HepG2 (cell line): Measurements from ENCODE around the gene PLA2G2E. TPM values are rescaled to one million over a fixed set of nuclear protein-coding genes. Genes with fewer than 3 reads are reported as not detected.

Experiments
- CBFB ChIP-seq: sonication (generic); formaldehyde crosslinking; IDR thresholded peaks from 2 replicates; pipeline ENCODE4 v1.4.0; 2020; ENCODE audit warnings: missing genetic modification reagents
- DNMT3B ChIP-seq: conservative IDR thresholded peaks from 2 replicates; pipeline ENCODE4 v1.6.1; 2016; ENCODE audit warnings: missing biosample characterization, control low read depth
- ESRRA ChIP-seq: sonication (generic); formaldehyde crosslinking; IDR thresholded peaks from 2 replicates; pipeline ENCODE4 v1.5.1; 2020; ENCODE audit warnings: mild to moderate bottlenecking, low read depth, missing genetic modification reagents
- FOXP1 ChIP-seq, 2 experiments: fragments of 450-650 bp in 1 of 2; IDR thresholded peaks; 2 replicates each; pipeline ENCODE4 v1.6.1; 2017 to 2018; ENCODE audit warnings: antibody characterized with exemption in 1 of 2
- HIVEP1 ChIP-seq: sonication (generic); formaldehyde crosslinking; IDR thresholded peaks from 2 replicates; pipeline ENCODE4 v1.4.0; 2020; ENCODE audit warnings: mild to moderate bottlenecking, missing genetic modification reagents
- KLF16 ChIP-seq, 2 experiments: sonication (generic) in 1 of 2; formaldehyde crosslinking in 1 of 2; IDR thresholded peaks; 2 replicates each; pipeline versions ENCODE4 v1.6.1 to v1.8.0; 2016 to 2023; ENCODE audit warnings: missing genetic modification reagents in 2 of 2, missing compliant biosample characterization in 1 of 2
- MED1 ChIP-seq: sonication (generic); formaldehyde crosslinking; IDR thresholded peaks from 2 replicates; pipeline ENCODE4 v1.4.0; 2020; ENCODE audit warnings: missing genetic modification reagents
- NPAS2 ChIP-seq: sonication (generic); formaldehyde crosslinking; IDR thresholded peaks from 2 replicates; pipeline ENCODE4 v1.8.0; 2022; ENCODE audit warnings: mild to moderate bottlenecking, missing genetic modification reagents, borderline replicate concordance
- PHB2 ChIP-seq: fragments of 450-650 bp; IDR thresholded peaks from 2 replicates; pipeline ENCODE4 v1.6.1; 2018; ENCODE audit not compliant: partially characterized antibody
- SMAD3 ChIP-seq: sonication (generic); formaldehyde crosslinking; IDR thresholded peaks from 2 replicates; pipeline ENCODE4 v1.4.0; 2020; ENCODE audit warnings: missing genetic modification reagents
- ZNF317 ChIP-seq: sonication (generic); formaldehyde crosslinking; IDR thresholded peaks from 2 replicates; pipeline ENCODE4 v1.5.0; 2020; ENCODE audit warnings: mild to moderate bottlenecking, missing genetic modification reagents
- polyA plus RNA-seq, 8 experiments: library from polyadenylated mRNA; depleted of rRNA in 3 of 8; stranded (reverse) in 7 of 8; unstranded in 1 of 8; fragments of >200 nt; fragmentation: Illumina TruSeq in 4 of 8; extraction: Trizol in 4 of 8; gene quantifications; 2 replicates each; pipeline versions ENCODE4 v1.2.1 to v1.2.3, GENCODE V29; 2011 to 2016; ENCODE audit warnings: low read depth in 4 of 8, missing spikeins in 1 of 8, mixed read lengths in 1 of 8; ENCODE audit not compliant: insufficient read depth in 1 of 8
- total RNA-seq, 5 experiments: library from RNA; depleted of rRNA; stranded (reverse); fragments of >200 nt; fragmentation: Illumina TruSeq; extraction: Trizol; gene quantifications; 2 replicates each; pipeline ENCODE4 v1.2.3, GENCODE V29; 2016; ENCODE audit warnings: low read depth in 1 of 5
- TF ChIP-seq, protein P1 (sequence below): sonication (generic); formaldehyde crosslinking; IDR thresholded peaks from one replicate; pipeline ENCODE4 v1.5.1; 2020; ENCODE audit warnings: mild to moderate bottlenecking, missing genetic modification reagents; ENCODE audit errors: not compliant biosample characterization
- TF ChIP-seq, protein P2 (sequence below): sonication (generic); formaldehyde crosslinking; IDR thresholded peaks from 2 replicates; pipeline ENCODE4 v1.4.0; 2020; ENCODE audit warnings: missing genetic modification reagents
- TF ChIP-seq, protein P3 (sequence below): IDR thresholded peaks from 2 replicates; pipeline ENCODE4 v1.6.1; 2018; ENCODE audit warnings: missing genetic modification reagents
- TF ChIP-seq, protein P4 (sequence below): sonication (generic); formaldehyde crosslinking; IDR thresholded peaks from 2 replicates; pipeline ENCODE4 v1.4.0; 2020; ENCODE audit warnings: missing genetic modification reagents, borderline replicate concordance

The PLA2G2E gene
- total and polyA plus RNA-seq, 2 of the 13 experiments (the other 11 are each of a cell fraction or from before 2014, with no cell fraction given) = not detected

DNA sequence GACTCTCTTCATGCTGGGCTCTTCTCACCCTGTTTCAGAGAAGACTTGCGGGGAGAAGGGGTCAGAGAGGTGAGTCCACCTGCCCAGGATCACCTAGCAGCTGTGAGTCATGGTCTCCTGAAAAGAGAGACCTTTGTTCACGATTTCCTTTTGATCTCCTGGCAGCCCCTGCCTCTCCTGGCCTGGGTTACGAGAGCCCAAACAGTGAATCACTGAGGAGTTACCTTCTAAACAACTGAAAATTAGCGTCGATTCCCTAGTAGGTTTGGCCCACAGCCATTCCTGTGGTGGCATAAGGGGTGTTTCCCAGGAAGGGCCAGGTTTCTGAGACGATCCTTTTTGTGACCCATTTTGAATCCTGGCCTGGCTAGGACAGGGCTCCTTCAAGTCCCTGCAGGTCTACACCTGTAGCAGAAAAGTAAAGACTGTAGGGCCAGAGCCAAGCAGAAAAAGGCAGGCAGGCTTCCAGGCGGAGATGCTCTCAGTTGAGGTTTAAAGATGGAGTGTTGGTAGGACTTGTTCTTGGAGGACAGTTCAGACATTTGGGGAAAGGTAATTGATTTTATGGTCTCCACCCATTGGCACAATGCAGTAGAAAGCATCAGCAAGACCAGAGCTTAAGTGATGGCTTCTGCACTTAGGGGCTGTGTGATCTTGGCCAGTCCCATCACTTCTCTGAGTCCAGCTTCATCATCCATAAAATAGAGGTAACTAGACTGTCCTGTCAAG lies 2.1 kb upstream of the PLA2G2E start (continued):
- TF ChIP-seq, protein P1, sequence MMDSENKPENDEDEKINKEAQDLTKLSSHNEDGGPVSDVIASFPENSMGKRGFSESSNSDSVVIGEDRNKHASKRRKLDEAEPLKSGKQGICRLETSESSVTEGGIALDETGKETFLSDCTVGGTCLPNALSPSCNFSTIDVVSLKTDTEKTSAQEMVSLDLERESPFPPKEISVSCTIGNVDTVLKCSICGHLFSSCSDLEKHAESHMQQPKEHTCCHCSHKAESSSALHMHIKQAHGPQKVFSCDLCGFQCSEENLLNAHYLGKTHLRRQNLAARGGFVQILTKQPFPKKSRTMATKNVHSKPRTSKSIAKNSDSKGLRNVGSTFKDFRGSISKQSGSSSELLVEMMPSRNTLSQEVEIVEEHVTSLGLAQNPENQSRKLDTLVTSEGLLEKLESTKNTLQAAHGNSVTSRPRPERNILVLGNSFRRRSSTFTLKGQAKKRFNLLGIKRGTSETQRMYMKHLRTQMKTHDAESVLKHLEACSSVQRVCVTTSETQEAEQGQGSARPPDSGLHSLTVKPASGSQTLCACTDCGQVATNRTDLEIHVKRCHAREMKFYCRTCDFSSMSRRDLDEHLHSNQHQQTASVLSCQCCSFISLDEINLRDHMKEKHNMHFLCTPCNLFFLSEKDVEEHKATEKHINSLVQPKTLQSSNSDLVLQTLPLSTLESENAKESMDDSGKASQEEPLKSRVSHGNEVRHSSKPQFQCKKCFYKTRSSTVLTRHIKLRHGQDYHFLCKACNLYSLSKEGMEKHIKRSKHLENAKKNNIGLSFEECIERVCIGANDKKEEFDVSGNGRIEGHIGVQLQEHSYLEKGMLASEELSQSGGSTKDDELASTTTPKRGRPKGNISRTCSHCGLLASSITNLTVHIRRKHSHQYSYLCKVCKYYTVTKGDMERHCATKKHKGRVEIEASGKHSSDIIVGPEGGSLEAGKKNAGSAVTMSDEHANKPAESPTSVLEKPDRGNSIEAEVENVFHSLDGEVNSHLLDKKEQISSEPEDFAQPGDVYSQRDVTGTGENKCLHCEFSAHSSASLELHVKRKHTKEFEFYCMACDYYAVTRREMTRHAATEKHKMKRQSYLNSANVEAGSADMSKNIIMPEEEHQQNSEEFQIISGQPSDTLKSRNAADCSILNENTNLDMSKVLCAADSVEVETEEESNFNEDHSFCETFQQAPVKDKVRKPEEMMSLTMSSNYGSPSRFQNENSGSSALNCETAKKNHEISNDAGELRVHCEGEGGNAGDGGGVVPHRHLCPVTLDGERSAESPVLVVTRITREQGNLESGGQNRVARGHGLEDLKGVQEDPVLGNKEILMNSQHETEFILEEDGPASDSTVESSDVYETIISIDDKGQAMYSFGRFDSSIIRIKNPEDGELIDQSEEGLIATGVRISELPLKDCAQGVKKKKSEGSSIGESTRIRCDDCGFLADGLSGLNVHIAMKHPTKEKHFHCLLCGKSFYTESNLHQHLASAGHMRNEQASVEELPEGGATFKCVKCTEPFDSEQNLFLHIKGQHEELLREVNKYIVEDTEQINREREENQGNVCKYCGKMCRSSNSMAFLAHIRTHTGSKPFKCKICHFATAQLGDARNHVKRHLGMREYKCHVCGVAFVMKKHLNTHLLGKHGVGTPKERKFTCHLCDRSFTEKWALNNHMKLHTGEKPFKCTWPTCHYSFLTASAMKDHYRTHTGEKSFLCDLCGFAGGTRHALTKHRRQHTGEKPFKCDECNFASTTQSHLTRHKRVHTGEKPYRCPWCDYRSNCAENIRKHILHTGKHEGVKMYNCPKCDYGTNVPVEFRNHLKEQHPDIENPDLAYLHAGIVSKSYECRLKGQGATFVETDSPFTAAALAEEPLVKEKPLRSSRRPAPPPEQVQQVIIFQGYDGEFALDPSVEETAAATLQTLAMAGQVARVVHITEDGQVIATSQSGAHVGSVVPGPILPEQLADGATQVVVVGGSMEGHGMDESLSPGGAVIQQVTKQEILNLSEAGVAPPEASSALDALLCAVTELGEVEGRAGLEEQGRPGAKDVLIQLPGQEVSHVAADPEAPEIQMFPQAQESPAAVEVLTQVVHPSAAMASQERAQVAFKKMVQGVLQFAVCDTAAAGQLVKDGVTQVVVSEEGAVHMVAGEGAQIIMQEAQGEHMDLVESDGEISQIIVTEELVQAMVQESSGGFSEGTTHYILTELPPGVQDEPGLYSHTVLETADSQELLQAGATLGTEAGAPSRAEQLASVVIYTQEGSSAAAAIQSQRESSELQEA (CRISPR knock-in tag) = no peak
- TF ChIP-seq KLF16 (CRISPR knock-in tag; IDR thresholded peaks at IDR 0.05) (0 out of 4 replicates have a peak, but pooled peaks of 1 of the 2 experiments have one; percentile 35), NPAS2 (no peak), MED1 (CRISPR knock-in tag) (peak; percentile 94), CBFB (0 out of 2 replicates have a peak, but pooled peaks have one; percentile 20), HIVEP1 (peak; percentile 76), PHB2 (no peak), FOXP1 (IDR thresholded peaks at IDR 0.05) (no peak), FOXP1 (CRISPR knock-in tag; IDR thresholded peaks at IDR 0.05) (peak; percentile 68), ZNF317 (peak; percentile 32; the same call in 1 of the 2 replicates), DNMT3B (CRISPR knock-in tag) (no peak), ESRRA (no peak; the same call in 1 of the 2 replicates), SMAD3 (CRISPR knock-in tag) (peak; percentile 55; the same call in 1 of the 2 replicates)
- TF ChIP-seq, protein P2, sequence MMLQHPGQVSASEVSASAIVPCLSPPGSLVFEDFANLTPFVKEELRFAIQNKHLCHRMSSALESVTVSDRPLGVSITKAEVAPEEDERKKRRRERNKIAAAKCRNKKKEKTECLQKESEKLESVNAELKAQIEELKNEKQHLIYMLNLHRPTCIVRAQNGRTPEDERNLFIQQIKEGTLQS (CRISPR knock-in tag) = peak; percentile 86
- TF ChIP-seq, protein P3, sequence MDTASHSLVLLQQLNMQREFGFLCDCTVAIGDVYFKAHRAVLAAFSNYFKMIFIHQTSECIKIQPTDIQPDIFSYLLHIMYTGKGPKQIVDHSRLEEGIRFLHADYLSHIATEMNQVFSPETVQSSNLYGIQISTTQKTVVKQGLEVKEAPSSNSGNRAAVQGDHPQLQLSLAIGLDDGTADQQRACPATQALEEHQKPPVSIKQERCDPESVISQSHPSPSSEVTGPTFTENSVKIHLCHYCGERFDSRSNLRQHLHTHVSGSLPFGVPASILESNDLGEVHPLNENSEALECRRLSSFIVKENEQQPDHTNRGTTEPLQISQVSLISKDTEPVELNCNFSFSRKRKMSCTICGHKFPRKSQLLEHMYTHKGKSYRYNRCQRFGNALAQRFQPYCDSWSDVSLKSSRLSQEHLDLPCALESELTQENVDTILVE (CRISPR knock-in tag) = no peak
- TF ChIP-seq, protein P4, sequence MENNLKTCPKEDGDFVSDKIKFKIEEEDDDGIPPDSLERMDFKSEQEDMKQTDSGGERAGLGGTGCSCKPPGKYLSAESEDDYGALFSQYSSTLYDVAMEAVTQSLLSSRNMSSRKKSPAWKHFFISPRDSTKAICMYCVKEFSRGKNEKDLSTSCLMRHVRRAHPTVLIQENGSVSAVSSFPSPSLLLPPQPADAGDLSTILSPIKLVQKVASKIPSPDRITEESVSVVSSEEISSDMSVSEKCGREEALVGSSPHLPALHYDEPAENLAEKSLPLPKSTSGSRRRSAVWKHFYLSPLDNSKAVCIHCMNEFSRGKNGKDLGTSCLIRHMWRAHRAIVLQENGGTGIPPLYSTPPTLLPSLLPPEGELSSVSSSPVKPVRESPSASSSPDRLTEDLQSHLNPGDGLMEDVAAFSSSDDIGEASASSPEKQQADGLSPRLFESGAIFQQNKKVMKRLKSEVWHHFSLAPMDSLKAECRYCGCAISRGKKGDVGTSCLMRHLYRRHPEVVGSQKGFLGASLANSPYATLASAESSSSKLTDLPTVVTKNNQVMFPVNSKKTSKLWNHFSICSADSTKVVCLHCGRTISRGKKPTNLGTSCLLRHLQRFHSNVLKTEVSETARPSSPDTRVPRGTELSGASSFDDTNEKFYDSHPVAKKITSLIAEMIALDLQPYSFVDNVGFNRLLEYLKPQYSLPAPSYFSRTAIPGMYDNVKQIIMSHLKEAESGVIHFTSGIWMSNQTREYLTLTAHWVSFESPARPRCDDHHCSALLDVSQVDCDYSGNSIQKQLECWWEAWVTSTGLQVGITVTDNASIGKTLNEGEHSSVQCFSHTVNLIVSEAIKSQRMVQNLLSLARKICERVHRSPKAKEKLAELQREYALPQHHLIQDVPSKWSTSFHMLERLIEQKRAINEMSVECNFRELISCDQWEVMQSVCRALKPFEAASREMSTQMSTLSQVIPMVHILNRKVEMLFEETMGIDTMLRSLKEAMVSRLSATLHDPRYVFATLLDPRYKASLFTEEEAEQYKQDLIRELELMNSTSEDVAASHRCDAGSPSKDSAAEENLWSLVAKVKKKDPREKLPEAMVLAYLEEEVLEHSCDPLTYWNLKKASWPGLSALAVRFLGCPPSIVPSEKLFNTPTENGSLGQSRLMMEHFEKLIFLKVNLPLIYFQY = peak; percentile 48; the same call in 1 of the 2 replicates
